ENCODE results near the gene ALLC.

The ALLC gene

GRCh38 chr2:3742743-3743508 lies 84.9 kb downstream of the ALLC start:
- no peak for TF ChIP-seq POLR2AphosphoS5 (IDR thresholded peaks at IDR 0.05; ENCODE audit: low read depth, low read length)
- no peak for TF ChIP-seq SIN3A (IDR thresholded peaks at IDR 0.05; ENCODE audit: borderline replicate concordance, insufficient read depth, low read length)
- TF ChIP-seq FOXP2 (optimal IDR thresholded peaks at IDR 0.05; ENCODE audit: borderline replicate concordance, extremely low read depth, extremely low read length, insufficient read depth), result no peak
- no peak for TF ChIP-seq TAF1 (IDR thresholded peaks at IDR 0.05; ENCODE audit: borderline replicate concordance, insufficient read depth, low read length)
- TF ChIP-seq, protein P1, sequence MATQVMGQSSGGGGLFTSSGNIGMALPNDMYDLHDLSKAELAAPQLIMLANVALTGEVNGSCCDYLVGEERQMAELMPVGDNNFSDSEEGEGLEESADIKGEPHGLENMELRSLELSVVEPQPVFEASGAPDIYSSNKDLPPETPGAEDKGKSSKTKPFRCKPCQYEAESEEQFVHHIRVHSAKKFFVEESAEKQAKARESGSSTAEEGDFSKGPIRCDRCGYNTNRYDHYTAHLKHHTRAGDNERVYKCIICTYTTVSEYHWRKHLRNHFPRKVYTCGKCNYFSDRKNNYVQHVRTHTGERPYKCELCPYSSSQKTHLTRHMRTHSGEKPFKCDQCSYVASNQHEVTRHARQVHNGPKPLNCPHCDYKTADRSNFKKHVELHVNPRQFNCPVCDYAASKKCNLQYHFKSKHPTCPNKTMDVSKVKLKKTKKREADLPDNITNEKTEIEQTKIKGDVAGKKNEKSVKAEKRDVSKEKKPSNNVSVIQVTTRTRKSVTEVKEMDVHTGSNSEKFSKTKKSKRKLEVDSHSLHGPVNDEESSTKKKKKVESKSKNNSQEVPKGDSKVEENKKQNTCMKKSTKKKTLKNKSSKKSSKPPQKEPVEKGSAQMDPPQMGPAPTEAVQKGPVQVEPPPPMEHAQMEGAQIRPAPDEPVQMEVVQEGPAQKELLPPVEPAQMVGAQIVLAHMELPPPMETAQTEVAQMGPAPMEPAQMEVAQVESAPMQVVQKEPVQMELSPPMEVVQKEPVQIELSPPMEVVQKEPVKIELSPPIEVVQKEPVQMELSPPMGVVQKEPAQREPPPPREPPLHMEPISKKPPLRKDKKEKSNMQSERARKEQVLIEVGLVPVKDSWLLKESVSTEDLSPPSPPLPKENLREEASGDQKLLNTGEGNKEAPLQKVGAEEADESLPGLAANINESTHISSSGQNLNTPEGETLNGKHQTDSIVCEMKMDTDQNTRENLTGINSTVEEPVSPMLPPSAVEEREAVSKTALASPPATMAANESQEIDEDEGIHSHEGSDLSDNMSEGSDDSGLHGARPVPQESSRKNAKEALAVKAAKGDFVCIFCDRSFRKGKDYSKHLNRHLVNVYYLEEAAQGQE (IDR thresholded peaks at IDR 0.05; ENCODE audit: insufficient read depth in 1 of 2, low read depth in 2 of 2, low read length in 2 of 2), result no peak

DNA sequence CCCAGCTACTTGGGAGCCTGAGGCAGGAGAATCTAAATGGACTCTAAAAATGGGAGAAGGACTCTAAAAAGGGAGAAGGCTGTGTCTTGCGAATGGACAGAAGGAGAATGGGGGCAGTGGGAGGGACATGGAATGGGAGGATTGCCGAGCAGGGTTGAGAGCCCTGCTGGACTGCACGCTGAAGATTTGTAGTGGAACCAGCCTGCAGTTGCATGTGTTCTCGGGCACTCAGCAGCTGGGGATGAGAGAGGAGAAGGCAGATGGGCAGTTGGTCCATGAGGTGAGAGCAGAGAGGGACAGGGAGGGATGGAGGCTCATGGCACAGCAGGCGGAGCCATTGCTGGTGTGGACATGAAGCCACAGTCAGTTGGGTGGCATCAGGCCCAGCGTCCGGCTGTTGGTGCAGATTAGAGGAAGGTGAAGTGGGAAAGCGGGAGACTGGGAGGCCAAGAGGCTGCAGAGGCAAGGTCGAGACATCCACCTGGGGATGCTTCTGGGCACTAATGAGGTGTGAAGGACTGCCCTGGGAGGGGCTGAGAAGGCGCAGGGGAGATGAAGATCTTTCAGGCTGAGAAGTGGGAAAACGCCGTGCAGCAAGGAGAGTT lies 86.1 kb downstream of the ALLC start:
- TF ChIP-seq FOXP2 (optimal IDR thresholded peaks at IDR 0.05; ENCODE audit: borderline replicate concordance, extremely low read depth, extremely low read length, insufficient read depth), result no peak
- TF ChIP-seq TAF1 (IDR thresholded peaks at IDR 0.05; ENCODE audit: borderline replicate concordance, insufficient read depth, low read length), result no peak
- TF ChIP-seq POLR2AphosphoS5 (IDR thresholded peaks at IDR 0.05; ENCODE audit: low read depth, low read length), result no peak
- TF ChIP-seq SIN3A (IDR thresholded peaks at IDR 0.05; ENCODE audit: borderline replicate concordance, insufficient read depth, low read length), result no peak
- TF ChIP-seq, protein P1 (IDR thresholded peaks at IDR 0.05; ENCODE audit: insufficient read depth in 1 of 2, low read depth in 2 of 2, low read length in 2 of 2), result no peak

GRCh38 chr2:3745920-3746319 lies 87.9 kb downstream of the ALLC start:
- TF ChIP-seq, protein P1 (IDR thresholded peaks at IDR 0.05; ENCODE audit: insufficient read depth in 1 of 2, low read depth in 2 of 2, low read length in 2 of 2), result no peak
- no peak for TF ChIP-seq SIN3A (IDR thresholded peaks at IDR 0.05; ENCODE audit: borderline replicate concordance, insufficient read depth, low read length)
- no peak for TF ChIP-seq TAF1 (IDR thresholded peaks at IDR 0.05; ENCODE audit: borderline replicate concordance, insufficient read depth, low read length)
- no peak for TF ChIP-seq POLR2AphosphoS5 (IDR thresholded peaks at IDR 0.05; ENCODE audit: low read depth, low read length)
- TF ChIP-seq FOXP2 (optimal IDR thresholded peaks at IDR 0.05; ENCODE audit: borderline replicate concordance, extremely low read depth, extremely low read length, insufficient read depth), result no peak

- no peak for TF ChIP-seq TAF1 (IDR thresholded peaks at IDR 0.05; ENCODE audit: borderline replicate concordance, insufficient read depth, low read length)
- TF ChIP-seq SIN3A (IDR thresholded peaks at IDR 0.05; ENCODE audit: borderline replicate concordance, insufficient read depth, low read length), result no peak
- TF ChIP-seq, protein P1 (IDR thresholded peaks at IDR 0.05; ENCODE audit: insufficient read depth in 1 of 2, low read depth in 2 of 2, low read length in 2 of 2), result no peak
- TF ChIP-seq POLR2AphosphoS5 (IDR thresholded peaks at IDR 0.05; ENCODE audit: low read depth, low read length), result no peak
These were observed 89.1 kb downstream of the ALLC start for GRCh38 chr2:3747032-3747654.
